GM12878 (cell line): ENCODE measurements around the gene ATG10. TPM values are rescaled to one million over a fixed set of nuclear protein-coding genes. Genes with fewer than 3 reads are reported as not detected.

Experiments used
- CHD2 ChIP-seq: IDR thresholded peaks from 2 replicates; pipeline ENCODE4 v1.6.1; 2011; ENCODE audit warnings: low read depth, low read length, improper control_type of control experiment, borderline replicate concordance
- ETV6 ChIP-seq, 2 experiments: fragments of 450-650 bp in 1 of 2; IDR thresholded peaks in 1 of 2; conservative IDR thresholded peaks in 1 of 2; 2 replicates each; pipeline ENCODE4 v1.6.1; 2014; ENCODE audit warnings: antibody characterized with exemption in 1 of 2, borderline replicate concordance in 1 of 2, low read depth in 1 of 2, mild to moderate bottlenecking in 1 of 2, moderate library complexity in 1 of 2
- IKZF1 ChIP-seq: fragments of 450-650 bp; conservative IDR thresholded peaks from 2 replicates; pipeline ENCODE4 v1.6.1; 2017; ENCODE audit warnings: antibody characterized with exemption, mild to moderate bottlenecking
- IKZF2 ChIP-seq, 2 experiments: fragments of 450-650 bp; IDR thresholded peaks; 2 replicates each; pipeline ENCODE4 v1.6.1; 2017; ENCODE audit warnings: mild to moderate bottlenecking in 2 of 2, moderate library complexity in 2 of 2
- KLF5 ChIP-seq: fragments of 450-650 bp; IDR thresholded peaks from 2 replicates; pipeline ENCODE4 v1.6.1; 2014; ENCODE audit warnings: mild to moderate bottlenecking; ENCODE audit not compliant: partially characterized antibody
- MEF2B ChIP-seq: fragments of 450-650 bp; IDR thresholded peaks from 2 replicates; pipeline ENCODE4 v1.6.1; 2018; ENCODE audit warnings: mild to moderate bottlenecking, moderate library complexity; ENCODE audit not compliant: partially characterized antibody, poor library complexity, severe bottlenecking
- POU2F2 ChIP-seq: IDR thresholded peaks from 3 replicates; pipeline ENCODE4 v1.6.1; 2011; ENCODE audit warnings: low read depth, mild to moderate bottlenecking, low read length, borderline replicate concordance
- RAD21 ChIP-seq: IDR thresholded peaks from 2 replicates; pipeline ENCODE4 v1.6.1; 2011; ENCODE audit warnings: mild to moderate bottlenecking, low read depth, low read length, moderate library complexity; ENCODE audit not compliant: insufficient read depth
- RB1 ChIP-seq: fragments of 450-650 bp; formaldehyde crosslinking; IDR thresholded peaks from 2 replicates; pipeline ENCODE4 v1.6.1; 2017; ENCODE audit warnings: mild to moderate bottlenecking, borderline replicate concordance
- SMARCA5 ChIP-seq: fragments of 450-650 bp; IDR thresholded peaks from 2 replicates; pipeline ENCODE4 v1.6.1; 2017; ENCODE audit warnings: mild to moderate bottlenecking
- YY1 ChIP-seq: IDR thresholded peaks from 2 replicates; pipeline ENCODE4 v1.6.1; 2011; ENCODE audit warnings: low read depth, mild to moderate bottlenecking, low read length
- polyA plus RNA-seq, 11 experiments: library from polyadenylated mRNA; depleted of rRNA in 4 of 11; unstranded in 6 of 11; stranded (reverse) in 5 of 11; fragments of >200 nt; fragmentation: Nextera tagmentation in 4 of 11; fragmentation: Illumina TruSeq in 1 of 11; extraction: Ambion mirVana in 4 of 11; extraction: Trizol in 1 of 11; gene quantifications; 1 replicate in 1 of 11; 2 replicates in 10 of 11; pipeline versions ENCODE4 v1.2.1 to v1.2.3, GENCODE V29; 2011 to 2016; ENCODE audit warnings: inconsistent platforms in 2 of 11, missing spikeins in 2 of 11, low read depth in 1 of 11
- total RNA-seq, 4 experiments: library from RNA; depleted of rRNA in 3 of 4; stranded (reverse); fragments of >200 nt in 3 of 4; fragmentation: Illumina TruSeq in 1 of 4; extraction: Trizol in 1 of 4; gene quantifications; 2 replicates each; pipeline versions ENCODE4 v1.2.1 to v1.2.3, GENCODE V29; 2013 to 2021
- TF ChIP-seq, protein P1 (sequence below): fragments of 450-650 bp; IDR thresholded peaks from 2 replicates; pipeline ENCODE4 v1.6.1; 2017; ENCODE audit warnings: mild to moderate bottlenecking, moderate library complexity
- TF ChIP-seq, protein P2 (sequence below): fragments of 450-650 bp; IDR thresholded peaks from 2 replicates; pipeline ENCODE4 v1.6.1; 2017; ENCODE audit warnings: mild to moderate bottlenecking, low read depth, inconsistent platforms; ENCODE audit not compliant: poor library complexity, severe bottlenecking
- TF ChIP-seq, protein P3 (sequence below), 3 experiments: IDR thresholded peaks in 2 of 3; conservative IDR thresholded peaks in 1 of 3; 2 replicates each; pipeline ENCODE4 v1.5.1; 2011; ENCODE audit warnings: low read depth in 3 of 3, low read length in 3 of 3, mild to moderate bottlenecking in 3 of 3, control low read depth in 2 of 3, moderate library complexity in 2 of 3, inconsistent platforms in 1 of 3, mixed read lengths in 1 of 3; ENCODE audit not compliant: control insufficient read depth in 2 of 3, insufficient read depth in 1 of 3; ENCODE audit errors: extremely low read depth in 1 of 3
- TF ChIP-seq, protein P4 (sequence below): fragments of 450-650 bp; IDR thresholded peaks from 2 replicates; pipeline ENCODE4 v1.6.1; 2016; ENCODE audit warnings: mild to moderate bottlenecking

ATG10 gene
- total and polyA plus RNA-seq, 10 of the 15 experiments (the other 5 are each of a cell fraction or from before 2014, with no cell fraction given), result 3.8 to 14.4 (median 6.5) TPM

- TF ChIP-seq, protein P1, sequence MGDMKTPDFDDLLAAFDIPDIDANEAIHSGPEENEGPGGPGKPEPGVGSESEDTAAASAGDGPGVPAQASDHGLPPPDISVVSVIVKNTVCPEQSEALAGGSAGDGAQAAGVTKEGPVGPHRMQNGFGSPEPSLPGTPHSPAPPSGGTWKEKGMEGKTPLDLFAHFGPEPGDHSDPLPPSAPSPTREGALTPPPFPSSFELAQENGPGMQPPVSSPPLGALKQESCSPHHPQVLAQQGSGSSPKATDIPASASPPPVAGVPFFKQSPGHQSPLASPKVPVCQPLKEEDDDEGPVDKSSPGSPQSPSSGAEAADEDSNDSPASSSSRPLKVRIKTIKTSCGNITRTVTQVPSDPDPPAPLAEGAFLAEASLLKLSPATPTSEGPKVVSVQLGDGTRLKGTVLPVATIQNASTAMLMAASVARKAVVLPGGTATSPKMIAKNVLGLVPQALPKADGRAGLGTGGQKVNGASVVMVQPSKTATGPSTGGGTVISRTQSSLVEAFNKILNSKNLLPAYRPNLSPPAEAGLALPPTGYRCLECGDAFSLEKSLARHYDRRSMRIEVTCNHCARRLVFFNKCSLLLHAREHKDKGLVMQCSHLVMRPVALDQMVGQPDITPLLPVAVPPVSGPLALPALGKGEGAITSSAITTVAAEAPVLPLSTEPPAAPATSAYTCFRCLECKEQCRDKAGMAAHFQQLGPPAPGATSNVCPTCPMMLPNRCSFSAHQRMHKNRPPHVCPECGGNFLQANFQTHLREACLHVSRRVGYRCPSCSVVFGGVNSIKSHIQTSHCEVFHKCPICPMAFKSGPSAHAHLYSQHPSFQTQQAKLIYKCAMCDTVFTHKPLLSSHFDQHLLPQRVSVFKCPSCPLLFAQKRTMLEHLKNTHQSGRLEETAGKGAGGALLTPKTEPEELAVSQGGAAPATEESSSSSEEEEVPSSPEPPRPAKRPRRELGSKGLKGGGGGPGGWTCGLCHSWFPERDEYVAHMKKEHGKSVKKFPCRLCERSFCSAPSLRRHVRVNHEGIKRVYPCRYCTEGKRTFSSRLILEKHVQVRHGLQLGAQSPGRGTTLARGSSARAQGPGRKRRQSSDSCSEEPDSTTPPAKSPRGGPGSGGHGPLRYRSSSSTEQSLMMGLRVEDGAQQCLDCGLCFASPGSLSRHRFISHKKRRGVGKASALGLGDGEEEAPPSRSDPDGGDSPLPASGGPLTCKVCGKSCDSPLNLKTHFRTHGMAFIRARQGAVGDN, result no peak
- peak in 1 of 2 experiments; percentile 12; a peak in 1 of 4 replicates for TF ChIP-seq IKZF2 (IDR thresholded peaks at IDR 0.05)
- TF ChIP-seq YY1, result peak; percentile 88
- TF ChIP-seq RAD21, result peak; percentile 96
- TF ChIP-seq RB1, result 0 out of 2 replicates have a peak, but pooled peaks have one; percentile 77
- TF ChIP-seq KLF5, result no peak
- TF ChIP-seq, protein P2, sequence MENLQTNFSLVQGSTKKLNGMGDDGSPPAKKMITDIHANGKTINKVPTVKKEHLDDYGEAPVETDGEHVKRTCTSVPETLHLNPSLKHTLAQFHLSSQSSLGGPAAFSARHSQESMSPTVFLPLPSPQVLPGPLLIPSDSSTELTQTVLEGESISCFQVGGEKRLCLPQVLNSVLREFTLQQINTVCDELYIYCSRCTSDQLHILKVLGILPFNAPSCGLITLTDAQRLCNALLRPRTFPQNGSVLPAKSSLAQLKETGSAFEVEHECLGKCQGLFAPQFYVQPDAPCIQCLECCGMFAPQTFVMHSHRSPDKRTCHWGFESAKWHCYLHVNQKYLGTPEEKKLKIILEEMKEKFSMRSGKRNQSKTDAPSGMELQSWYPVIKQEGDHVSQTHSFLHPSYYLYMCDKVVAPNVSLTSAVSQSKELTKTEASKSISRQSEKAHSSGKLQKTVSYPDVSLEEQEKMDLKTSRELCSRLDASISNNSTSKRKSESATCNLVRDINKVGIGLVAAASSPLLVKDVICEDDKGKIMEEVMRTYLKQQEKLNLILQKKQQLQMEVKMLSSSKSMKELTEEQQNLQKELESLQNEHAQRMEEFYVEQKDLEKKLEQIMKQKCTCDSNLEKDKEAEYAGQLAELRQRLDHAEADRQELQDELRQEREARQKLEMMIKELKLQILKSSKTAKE, result peak; percentile 17
- no peak for TF ChIP-seq MEF2B
- no peak for TF ChIP-seq CHD2
- TF ChIP-seq, protein P3, sequence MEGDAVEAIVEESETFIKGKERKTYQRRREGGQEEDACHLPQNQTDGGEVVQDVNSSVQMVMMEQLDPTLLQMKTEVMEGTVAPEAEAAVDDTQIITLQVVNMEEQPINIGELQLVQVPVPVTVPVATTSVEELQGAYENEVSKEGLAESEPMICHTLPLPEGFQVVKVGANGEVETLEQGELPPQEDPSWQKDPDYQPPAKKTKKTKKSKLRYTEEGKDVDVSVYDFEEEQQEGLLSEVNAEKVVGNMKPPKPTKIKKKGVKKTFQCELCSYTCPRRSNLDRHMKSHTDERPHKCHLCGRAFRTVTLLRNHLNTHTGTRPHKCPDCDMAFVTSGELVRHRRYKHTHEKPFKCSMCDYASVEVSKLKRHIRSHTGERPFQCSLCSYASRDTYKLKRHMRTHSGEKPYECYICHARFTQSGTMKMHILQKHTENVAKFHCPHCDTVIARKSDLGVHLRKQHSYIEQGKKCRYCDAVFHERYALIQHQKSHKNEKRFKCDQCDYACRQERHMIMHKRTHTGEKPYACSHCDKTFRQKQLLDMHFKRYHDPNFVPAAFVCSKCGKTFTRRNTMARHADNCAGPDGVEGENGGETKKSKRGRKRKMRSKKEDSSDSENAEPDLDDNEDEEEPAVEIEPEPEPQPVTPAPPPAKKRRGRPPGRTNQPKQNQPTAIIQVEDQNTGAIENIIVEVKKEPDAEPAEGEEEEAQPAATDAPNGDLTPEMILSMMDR (IDR thresholded peaks at IDR 0.05 in 2 of 3, conservative IDR thresholded peaks at IDR 0.05 in 1 of 3; ENCODE audit: control insufficient read depth in 2 of 3, extremely low read depth in 1 of 3, insufficient read depth in 1 of 3, low read depth in 3 of 3, low read length in 3 of 3), result peak; percentile 82 to 94 (median 89)
- TF ChIP-seq POU2F2, result peak; percentile 38; the same call in 1 of the 3 replicates
- TF ChIP-seq, protein P4, sequence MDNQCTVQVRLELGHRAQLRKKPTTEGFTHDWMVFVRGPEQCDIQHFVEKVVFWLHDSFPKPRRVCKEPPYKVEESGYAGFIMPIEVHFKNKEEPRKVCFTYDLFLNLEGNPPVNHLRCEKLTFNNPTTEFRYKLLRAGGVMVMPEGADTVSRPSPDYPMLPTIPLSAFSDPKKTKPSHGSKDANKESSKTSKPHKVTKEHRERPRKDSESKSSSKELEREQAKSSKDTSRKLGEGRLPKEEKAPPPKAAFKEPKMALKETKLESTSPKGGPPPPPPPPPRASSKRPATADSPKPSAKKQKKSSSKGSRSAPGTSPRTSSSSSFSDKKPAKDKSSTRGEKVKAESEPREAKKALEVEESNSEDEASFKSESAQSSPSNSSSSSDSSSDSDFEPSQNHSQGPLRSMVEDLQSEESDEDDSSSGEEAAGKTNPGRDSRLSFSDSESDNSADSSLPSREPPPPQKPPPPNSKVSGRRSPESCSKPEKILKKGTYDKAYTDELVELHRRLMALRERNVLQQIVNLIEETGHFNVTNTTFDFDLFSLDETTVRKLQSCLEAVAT, result 0 out of 2 replicates have a peak, but pooled peaks have one; percentile 19
- no peak for TF ChIP-seq ETV6 (conservative IDR thresholded peaks at IDR 0.05 in 1 of 2, IDR thresholded peaks at IDR 0.05 in 1 of 2; ENCODE audit: borderline replicate concordance in 1 of 2, low read depth in 1 of 2)
- TF ChIP-seq IKZF1, result 0 out of 2 replicates have a peak, but pooled peaks have one; percentile 15
- TF ChIP-seq SMARCA5, result 0 out of 2 replicates have a peak, but pooled peaks have one; percentile 57
These were observed 253.8 kb downstream of the ATG10 start (continued) for GRCh38 chr5:82225525-82226172.
